Activated effector memory CD4-positive, alpha-beta T cell treated with anti-CD3 and anti-CD28 coated beads, Interleukin-2, amount 50 U/mL, for 16 hours (primary cell): Measurements from ENCODE around the gene GALNT6.

ENCODE experiments used
- DNase-seq: peaks from one replicate; pipeline ENCODE4 v3.0.0-alpha.2; 2020

GALNT6 gene

DNA sequence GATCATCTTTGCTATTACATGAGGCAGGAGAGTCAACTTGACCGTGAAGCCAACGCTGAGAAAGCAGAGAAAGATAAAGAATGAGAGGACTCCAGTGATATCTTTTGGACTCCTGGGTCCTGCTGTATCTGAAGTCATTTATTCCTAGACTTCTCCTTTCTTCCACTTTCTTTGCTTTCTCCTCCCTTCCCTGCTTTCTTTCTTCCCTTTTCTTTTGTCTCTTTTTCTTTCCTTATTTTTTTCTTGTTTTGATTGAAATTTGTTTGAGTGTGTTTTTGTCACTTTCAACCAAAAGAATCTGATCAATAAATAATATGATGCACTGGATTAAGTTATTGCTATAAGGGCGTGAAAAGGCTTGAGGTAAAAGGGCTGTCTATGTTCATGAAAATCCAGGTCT is 13.4 kb upstream of the GALNT6 start:
- DNase-seq, result no peak

DNA sequence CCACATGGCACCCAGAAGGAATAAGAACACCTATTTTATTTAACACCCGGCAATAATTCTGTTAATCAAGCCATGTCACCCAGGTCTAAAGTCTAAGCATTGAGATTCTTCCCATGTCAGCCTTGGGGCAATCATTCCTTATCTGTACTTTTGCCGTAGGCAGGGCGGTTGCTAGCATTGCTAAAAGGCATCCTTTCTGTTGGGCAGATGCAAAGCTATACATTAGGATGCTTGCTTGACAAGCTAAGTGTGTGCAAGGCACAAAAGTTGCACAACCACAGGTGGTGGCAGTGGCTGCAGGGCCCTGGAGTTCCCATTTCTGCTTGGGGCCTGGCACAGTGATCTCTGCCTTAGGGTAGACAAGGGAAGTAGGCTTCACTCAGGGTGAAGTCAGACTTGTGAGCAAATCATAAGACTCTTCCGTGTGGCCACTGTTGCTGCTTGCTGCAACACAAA is 12.5 kb upstream of the GALNT6 start:
- DNase-seq, result no peak

DNA sequence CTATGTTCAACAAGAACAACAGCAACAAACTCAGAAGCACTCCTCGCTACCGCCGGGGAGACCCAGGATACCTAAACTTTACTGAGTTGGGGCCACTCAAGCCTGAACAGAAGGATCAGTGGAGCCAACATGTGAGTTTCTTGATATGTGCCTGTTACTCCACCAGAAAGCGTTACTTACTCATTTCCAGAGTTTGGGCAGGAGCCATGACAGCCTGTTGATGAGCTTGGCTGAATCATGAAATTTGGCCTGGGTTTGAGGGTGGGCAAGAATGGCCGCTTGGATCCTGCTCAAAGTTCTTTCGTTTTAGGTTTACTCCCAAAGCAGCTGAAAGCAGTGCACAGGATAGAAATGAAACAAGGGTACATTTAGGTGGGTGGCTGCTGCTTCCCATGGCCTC is 12.0 kb upstream of the GALNT6 start:
- DNase-seq, result no peak

DNA sequence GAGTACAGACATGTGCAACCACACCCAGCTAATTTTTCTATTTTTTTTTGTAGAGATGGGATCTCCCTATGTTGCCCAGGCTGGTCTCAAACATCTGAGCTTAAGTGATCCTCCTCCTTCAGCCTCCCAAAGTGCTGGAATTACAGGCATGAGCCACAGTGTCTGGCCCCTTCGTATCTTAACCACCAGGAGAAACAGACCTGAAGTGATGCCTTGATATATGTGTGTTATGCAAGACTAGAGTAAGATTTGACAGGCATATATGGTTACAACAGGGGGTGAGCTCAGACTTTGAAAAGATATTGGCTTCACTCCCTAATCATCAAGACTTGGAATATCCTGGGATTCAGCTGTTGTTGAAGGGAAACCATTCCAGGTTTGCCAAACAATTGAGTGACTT is 10.7 kb upstream of the GALNT6 start:
- no peak for DNase-seq

DNA sequence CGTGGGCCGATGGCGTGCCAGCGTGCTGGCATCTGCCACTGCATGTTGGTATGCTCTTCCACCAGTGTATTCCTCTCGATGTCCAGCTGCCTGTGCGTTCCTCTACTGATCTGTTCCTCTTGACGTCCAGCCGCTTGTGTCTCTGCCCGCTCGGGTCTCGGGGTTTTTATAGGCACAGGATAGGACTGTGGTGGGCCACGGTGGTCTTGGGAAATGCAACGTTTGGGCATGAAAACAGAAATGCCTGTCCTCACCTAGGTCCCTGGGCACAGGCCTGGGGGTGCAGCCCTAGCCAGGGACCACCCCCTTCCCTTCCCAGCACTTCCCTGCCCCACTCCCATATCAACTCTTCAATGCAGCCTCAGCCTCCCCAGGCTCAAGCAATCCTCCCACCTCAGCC is 10.3 kb upstream of the GALNT6 start:
- no peak for DNase-seq

DNA sequence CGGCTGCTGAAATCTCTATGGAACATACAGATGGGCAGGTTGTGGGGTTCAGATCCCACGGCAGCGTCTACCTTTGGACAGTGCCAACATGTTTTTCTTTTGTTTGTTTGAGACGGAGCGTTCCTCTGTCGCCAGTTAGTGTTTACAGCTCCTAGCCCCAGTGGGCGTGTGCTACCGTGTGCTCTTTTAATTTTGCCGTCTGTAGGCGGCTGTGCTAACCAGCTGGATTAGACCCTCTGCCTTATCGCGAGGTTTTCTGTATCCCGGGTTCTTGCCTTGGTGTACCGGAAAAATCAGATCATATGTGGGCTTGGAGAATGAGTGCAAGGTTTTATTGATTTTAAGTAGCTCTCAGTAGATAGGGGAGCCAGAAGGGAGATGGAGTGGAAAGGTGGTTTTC is 9.8 kb upstream of the GALNT6 start:
- no peak for DNase-seq

DNA sequence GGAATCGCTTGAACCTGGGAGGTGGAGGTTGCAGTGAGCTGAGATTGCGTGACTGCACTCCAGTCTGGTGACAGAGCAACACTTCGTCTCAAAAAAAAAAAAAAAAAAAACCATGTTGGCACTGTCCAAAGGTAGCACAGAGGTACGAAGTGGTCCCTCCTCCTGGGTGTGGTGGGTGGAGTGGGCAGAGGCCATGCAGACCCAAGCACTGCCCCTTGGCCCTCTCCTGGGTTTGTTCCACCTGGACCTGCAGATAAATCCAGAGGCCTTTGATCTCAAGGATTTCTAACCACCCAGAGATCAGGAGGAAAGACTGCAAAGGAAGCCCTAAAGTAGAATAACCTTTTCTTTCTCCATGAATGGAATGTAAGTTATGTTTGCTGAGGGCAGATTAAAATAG is 8.7 kb upstream of the GALNT6 start:
- no peak for DNase-seq

DNA sequence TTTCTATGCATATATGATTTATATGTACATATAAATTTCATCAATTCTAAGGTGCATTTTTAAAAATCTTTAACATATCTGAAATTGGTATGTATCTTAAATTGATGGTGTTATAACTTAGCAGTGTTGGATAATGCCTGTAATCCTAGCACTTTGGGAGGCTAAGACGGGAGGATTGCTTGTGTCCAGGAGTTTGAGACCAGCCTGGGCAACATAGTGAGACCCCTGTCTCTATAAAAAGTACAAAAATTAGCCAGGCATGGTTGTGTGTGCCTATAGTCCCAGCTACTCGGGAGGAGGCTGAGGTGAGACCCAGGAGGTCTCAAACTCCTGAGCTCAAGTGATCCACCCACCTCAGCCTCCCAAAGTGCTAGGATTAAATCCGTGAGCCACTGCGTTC is 6.5 kb upstream of the GALNT6 start:
- DNase-seq, result no peak

DNA sequence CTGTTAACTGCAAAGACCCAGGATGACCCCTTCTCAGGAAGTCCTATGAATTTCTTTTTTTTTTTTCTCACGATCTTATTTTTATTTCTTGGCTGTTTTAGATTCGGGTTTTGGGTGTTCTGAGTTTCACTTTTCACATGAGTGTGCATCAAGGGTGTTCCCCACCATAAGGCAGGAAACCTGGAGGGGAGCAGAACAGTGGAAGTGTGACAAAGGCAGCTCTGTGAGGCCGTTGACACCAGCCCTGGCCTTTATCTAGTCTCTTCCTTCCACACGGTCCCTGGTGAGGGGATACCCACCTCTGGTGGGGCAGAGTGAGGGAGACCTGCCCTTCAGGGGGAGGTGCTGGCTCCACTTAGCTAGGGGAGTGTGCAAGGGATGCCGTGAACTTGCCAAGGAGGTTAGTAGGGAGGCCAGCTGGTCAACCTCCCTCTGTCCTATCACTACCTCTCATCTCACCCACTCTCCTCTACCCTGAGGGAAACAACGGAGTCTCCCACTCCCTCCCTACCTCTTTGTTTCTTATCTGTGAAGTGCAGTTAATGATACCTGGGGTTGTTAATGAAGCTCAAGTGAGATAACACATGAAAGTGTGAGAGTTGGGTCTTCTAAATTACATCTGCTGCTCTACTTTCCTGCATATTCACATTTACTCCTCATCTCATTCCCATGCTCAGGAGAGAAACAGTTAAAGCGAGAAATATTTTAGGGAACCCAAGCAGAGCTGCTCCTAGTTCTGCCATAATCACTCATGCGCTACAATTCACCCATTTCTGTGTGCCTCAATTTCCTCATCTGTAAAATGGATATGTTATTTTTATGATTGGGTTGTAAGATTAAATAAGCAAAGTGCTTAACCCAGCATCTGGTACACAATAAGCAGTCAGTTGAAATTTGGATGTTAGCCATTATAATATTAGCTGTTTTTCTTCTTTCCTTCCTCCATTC is 4.4 kb upstream of the GALNT6 start:
- DNase-seq, result peak; percentile 66

DNA sequence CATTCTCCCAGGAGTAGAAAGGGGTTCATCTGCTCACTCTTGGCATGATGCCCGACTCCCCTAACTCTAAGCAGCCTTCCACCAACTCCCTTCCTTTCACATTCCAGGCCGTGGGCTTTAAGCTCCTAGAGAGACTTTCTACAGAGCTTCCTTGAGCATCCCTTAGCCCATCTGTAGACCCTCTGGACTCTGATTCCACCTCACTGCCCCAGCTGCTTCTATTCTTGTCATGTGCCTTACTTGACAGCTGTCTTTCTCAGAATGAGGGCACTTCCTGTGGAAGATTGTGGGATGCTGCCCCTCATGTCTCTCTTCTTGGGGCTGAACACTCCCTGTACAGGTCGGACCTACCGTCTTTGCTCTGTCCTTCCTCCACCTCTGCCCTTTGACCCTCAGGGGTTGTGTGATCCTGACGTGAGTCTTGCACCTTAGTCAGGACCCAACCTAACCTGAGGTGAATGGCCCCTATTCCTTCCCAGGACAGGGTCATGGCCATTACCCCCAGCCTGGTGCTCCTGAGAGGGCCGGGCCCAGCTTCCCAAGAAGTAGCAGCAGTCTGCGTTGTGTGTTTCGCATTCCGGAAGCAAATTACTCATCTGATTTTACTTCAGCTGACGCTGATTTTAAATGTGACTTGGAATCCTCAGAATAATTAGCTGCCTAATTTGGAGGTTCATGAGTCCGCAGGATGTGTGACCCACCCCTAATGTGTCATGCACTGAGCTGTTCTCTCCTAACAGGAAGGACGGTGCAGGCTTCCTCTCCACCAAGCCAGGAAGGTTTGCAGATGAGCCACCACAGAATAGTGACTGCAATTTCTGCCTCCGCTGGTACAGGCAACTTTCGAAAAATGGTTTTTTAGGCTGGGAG is 2.7 kb upstream of the GALNT6 start:
- DNase-seq, result peak; percentile 81

DNA sequence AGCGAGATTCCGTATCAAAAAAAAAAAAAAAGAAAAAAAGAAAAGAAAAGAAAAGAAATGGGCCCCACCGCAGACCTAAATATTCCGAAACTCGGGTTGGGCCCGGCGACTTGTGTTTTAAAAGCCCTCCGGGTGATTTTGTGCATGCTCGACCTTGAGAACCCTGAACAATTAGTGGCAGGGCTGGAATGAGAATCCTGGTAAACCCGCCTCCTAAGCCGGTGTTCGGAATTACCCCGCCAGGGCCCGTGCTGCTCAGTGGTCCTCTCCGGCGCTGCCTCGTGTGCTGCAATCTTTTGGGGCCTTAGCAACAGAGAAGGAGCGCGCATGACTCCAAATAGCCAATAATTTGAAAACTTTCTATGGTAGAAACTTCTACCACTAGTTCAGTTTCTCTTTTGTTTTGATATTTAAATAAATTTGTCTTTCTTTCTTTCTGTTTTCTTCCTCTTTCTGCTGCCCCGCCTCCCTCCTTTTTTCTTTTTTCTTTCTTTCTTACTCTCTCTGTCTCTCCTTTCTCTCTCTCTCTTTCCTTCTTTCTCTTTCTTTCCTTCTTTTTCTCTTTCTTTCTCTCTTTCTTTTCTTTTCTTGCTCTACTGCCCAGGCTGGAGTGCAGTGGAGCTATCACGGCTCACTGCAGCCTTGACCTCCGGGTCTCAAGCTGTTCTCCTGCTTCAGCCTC is 1.5 kb upstream of the GALNT6 start:
- DNase-seq, result no peak

DNA sequence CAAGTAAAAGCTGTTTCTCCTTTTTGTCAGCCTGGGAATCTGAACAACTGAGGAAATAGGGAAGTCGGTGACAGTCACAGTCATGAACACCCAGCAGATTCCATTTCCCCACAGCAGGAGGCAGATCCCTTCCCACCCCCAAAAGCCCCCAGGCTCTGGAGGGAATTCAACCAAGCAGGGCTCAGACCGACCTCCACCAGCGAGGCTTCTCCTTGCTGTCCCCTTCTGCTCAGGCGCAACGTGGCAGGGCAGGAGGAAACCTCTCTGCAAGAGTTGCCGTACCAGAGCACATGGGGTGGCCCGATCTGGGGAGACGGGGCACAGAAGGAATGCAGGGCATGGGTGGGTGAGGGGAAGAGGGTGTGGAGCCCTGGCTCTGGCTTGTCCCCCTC is 319 bp downstream of the GALNT6 start:
- peak; percentile 70 for DNase-seq

DNA sequence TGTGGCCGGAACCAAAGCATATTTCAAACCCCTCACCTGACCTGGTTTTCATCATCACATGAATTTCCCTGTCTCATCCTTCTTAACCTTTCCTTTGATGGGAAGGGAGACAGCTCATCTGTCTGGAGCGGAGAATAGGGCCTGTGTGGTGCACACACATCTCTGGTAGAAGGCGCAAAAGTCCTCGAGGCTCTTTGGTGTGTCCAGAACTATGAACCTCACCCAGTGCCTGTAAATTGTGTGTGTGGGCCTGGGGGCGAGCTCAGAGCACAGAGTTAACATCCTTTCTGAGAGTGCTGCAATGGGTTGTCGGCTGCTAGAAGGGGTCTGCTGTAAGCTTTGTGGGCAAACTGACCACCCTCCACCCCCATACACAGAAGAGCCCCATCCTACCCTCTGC is 749 bp downstream of the GALNT6 start:
- DNase-seq, result no peak

DNA sequence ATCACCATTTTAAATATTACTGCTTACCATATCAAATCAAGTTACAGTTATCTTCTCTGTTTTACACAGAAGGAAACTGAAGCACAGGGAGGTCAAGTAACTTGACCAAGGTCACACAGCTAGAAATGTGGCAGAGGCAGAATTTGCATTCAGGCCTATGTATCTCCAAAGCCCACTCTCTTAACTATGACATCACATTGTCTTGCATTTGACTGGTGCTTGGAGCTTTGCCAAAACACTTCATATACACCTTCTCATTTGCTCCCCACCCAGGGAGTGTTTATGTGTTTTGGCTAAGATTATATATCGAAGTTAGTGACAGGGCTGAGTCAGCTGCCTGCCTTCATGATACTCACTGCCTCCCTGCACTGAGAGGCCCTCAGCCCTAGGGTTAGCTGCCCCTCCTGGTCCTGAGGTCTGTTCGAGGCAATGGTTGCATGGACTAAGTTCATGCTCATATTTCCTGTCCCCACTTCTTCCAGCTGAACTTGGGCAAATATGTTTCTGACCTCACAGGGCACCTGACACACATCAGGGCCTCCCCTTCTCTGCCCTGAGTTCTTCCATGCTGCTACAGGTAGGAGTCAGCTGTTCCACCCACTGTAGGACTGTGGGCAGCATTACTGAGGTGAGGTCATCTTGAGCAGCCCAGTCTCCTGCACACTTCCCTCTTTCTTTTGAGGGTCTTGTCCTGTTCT is 1.8 kb downstream of the GALNT6 start:
- no peak for DNase-seq

DNA sequence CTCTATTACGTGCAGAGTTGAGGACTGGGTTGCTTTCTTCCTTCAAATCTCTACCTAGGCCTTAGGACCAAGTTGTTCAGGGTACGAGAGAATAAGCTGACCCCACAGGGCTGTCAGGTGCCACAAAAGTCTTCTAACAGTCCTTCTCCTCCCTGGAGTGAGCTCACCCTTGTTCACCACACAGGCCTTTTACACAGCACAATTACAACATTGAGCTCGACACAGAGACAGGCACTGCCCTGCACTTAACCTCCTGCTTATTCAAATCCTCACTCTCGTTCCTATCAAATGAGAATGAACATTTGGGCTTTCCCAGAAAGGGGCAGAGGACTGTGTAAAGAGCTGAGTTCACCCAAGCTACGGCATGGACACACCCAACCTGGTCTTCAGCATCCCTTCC is 2.4 kb downstream of the GALNT6 start:
- no peak for DNase-seq

DNA sequence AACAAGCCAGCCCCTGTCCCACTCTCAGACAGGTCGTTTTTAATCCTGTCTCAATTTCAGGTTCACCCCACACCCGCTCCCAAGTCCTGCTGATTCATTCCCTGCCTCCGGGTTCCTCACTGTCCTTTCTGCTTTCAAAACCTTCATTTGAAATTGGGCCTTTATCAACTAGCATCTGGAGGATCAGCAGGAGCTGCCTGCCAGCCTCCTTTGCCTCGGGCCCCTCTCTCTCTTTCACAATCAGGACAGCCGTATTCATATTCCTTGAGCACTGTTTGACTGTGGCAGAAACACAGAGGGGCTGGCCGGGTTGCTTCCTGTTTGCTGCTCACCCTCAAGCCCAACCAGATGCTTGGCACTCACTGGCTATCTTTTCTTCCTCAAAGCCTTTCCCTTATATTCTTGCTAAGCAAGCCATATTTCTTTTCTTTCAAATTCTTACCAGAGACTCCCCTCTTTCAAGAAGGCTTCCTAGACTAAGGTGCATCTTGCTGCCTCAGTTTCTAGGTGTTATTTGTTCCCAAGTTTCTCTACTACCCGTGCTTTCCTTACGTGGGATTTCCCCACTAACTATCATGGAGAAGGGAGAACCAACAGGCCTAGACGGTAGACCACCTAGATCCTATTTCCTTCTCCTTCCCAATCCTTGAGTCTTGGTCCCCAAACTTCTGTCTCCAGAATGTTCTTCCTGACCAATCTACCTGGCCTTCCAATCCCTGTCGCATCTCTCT is 3.0 kb downstream of the GALNT6 start:
- no peak for DNase-seq

DNA sequence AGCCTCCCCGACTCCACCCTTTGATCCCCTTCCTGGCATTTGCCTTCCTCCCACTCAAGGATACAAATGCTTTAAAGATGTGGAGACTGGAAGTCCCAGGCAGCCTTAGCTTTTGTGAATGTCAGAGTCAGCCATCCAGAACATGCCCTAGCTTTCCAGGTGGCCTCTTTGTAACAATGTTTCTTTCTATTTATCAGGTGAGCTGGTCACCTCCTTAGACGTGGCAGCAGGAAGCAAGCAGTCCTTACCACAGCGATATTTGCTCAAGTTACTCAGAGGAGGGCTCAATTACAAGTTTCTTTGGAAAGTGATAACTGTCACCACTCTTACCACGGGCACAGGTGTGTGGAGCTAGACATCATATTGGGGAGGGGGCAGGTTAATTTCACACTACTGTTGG is 4.9 kb downstream of the GALNT6 start:
- DNase-seq, result no peak

DNA sequence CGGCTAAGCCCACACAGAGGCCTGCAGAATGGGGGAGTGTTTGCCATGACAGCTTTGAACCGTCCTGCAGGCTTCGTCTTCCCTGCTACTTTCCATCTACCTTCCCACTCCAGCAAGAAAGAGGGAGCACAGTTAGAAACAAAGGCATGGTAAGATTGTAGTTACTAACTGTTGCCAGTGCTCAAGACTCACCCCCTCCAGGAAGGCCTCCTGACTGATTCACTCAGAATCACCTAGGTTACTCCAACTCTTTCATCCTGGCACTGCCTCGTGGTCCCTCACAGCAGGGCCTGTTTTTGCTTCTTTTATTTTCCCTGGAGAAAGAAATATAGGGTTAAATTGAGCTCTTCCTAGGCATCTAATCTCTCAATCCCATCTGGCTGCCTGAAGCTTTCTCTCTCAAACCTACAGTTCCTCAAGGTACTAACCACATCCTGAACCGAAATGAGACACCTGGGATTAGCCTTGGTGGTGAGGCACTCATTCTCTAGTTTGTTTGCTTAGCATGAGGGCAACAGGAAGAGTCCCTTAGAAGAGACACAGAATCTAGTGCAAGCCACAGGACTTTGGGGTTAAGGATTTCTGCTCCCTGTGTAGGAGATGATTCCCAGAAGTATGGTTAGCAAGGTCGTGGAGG is 7.8 kb downstream of the GALNT6 start:
- no peak for DNase-seq

DNA sequence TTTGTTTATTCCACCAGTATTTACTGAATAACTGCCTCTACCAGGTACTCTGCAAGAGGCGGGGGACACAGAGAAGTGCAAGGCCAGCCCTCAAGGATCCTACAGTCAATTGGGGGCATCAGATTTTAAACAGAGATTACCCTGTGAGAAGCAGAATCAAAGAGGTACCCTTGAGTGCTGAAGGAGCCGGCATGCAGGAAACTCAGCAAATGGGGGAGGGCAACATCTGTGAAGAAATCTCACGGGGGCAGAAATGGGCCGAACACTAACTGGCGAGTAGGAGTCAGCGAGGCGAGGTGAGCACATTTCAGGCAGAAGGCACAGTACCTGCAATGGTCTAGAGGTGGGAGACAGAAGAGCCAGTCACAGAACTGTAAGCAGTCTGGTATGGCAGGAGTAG is 9.0 kb downstream of the GALNT6 start:
- DNase-seq, result no peak

DNA sequence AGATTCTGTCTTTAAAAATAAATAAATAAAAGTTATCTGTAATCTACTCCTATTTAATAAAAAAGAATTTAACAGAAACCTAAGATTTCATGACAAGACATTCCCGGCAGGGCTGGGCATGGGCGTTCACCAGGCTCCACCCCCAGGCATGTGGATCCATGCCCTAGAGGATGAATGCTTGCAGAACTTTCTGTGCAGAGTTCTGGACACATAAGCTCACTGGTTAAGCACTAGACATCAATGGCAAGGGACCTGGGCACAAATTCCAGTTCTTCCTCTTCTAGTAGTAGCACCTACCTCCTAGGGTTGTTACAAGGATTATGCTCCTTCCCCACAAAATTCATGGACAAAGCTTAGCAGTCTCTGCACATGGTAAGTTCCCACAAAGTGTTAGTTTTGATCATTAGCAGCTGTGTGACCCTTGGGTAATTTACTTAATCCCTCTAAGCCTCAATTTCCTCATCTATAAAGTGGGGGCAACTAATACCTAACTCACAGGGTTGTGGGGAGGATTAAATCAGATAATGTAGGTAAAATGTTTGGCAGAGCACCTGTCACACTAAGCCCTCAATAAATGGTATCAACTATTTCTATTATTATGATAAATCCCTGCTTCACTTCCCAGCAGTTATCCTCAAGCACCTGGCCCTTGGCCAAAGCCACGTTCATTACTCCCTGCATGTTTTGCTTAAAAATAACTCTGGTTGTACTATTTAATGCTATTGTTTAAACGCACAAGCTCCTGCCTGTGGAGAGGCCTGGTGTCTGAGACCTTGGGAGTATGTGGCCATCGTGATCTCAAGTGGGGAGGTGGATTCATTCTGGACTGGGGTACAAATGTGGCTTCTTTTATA is 9.8 kb downstream of the GALNT6 start:
- DNase-seq, result no peak

DNA sequence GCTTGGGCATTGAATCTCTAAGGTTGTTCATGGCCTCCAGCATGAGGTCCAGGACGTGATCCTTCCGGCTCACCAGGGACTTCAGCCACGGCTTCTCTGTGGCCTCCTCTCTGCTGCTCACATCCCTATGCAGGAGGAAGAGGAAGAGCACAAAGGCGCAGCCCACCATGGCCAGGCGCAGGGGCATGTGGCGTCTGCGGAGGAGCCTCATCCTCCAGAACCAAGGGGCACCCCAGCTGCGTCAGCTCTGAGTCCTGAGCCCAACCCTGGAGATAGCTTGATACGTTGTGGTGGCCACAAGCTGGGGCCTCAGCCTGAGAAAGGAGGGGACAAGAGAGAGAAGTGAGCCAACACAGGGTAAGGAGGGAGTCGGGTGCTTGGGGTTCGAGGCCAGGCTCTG is 11.6 kb downstream of the GALNT6 start:
- no peak for DNase-seq
